GM21528 (cell line): ENCODE results near the gene LMX1B.
"Not testable (repeated sequence)": the region's sequence is repeated elsewhere in the genome, so short reads cannot be mapped to it uniquely, and the experiment has no call there.

ENCODE experiments used
- ATAC-seq: cut with Tn5 transposase; IDR thresholded peaks from one replicate; pipeline ENCODE4 v1.9.1; 2021; ENCODE audit warnings: mild to moderate bottlenecking, moderate library complexity; ENCODE audit not compliant: unreplicated experiment, low FRiP score

LMX1B gene

GRCh38 chr9:126730592-126730991 is 116.9 kb downstream of the LMX1B start:
- not testable (repeated sequence) for ATAC-seq

DNA sequence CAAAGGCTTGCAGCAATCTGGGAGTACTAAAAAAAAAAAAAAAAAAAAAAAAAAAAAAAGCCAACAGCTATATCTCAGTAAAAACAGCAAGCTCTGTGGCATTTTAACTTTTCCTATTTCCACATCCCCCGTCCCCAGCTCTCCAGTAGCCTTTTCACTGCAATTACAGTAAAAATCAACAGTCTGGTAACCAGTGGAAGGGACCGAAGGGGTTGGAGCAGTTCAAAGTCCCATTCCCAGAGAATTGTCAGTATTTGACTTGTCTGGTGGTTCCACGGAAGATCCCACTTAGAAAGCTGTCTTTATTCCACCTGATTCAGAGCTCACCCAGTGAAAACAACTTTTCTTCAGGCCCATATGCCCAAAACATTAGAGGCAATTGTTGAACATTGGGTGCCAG is 119.3 kb downstream of the LMX1B start:
- no peak for ATAC-seq

DNA sequence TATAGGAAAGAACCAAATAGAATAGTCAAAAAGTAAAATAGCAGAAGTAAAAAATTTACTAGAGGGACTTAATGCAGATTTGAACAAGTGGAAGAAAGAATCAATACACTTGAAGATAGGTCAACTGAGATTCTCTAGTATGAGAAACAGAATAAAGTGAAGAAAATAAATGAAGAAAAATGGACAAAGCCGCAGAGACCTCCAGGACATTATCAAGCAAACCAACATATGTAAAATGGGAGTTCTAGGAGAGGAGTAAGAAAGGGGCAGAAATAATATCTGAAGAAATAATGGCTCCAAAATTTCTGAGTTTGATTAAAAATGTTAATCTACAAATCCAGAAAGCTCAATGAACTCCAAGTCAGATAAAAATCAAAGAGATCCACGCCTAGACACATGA is 121.1 kb downstream of the LMX1B start:
- ATAC-seq = no peak

DNA sequence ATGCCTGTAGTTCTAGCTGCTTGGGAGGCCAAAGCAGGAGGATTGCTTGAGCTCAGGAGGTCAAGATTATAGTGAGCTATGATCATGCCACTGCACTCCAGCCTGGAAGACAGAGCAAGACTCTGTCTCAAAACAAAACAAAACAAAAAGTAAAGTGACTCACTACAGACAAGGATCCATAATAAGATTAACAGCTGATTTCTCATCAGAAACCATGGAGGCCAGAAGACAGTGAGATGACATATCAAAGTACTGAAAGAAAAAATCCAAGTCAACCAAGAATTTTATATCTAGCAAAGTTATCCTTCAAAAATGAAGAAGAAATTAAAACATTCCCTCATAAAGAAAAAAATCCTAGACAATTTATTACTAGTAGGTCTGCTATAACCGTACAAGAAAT is 121.8 kb downstream of the LMX1B start:
- no peak for ATAC-seq

DNA sequence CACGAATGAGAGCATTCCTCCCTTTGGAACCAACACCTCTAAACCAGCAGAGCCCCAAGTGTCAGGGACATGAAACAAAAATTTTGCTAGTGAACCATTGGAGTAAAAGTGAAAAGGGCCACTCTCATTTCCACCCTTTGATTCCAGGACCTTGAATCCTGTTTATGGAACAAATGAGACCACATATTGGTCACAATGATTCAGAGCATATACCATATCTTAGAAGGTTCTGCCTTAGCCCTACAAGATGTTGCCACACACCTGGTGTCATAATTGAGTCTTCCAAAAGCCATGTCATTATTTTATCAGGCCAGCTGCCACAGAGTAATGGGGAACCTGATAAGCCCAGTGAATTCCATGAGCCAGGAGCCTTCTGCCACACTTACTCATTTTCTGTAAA is 124.8 kb downstream of the LMX1B start:
- ATAC-seq = no peak

DNA sequence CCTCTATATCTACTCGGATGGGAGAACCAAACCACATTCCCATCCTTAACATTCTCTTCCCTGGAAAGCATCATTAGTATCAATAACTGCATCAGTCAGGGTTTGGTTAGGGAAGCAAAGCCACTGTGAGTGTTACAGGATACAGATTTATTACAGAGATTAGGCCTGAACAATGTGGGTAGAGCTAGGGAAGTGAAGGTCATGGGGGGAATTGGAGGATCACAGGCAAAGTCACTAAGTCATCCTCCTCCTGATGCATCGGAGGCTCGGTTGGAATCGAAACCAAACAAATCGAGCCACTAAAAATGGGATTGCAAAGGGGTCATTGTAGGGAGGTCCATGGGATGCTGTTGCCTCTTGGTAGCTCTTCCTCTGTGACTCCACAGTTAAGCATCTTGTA is 129.3 kb downstream of the LMX1B start:
- no peak for ATAC-seq

DNA sequence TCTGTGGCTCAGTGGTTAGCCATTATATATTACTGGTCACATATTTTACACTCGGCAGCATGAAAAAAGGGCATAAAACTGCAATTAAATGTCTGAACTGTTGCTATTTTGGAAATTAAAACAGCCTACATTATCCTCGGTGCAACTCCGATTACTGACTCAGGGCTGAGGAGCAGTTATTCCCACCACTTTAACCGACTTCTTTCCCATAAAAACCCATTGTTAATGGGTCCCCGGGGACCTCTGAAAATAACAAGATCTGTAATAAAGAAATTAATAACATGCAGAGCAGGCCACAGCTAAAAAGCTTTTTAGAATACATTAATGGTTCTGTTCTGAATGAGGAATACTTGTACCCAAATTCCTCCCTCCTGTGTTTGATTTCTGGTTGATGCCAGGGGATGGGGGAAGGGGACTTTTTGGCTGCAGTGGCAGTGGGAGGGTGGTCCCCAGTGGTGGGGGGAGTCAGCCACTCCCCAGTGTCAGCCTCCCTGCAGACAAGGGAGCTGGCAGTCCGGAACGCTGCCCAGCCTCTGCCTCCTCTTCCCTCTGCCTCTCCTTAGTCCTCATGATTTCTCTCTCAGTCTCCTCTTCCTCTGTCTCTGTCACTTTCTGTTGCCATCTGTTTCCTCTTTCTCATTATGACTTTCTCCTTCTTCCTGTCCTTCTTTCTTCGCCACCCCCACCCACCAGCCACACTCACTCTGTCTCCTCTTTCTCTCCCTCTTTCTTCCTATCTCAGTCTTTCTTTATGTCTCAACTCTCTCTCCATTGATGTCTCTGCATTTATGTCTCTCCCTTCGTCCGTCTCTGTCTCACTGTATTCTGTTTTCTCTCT is 132.1 kb downstream of the LMX1B start:
- ATAC-seq = no peak
